Stimulated activated CD4-positive, alpha-beta T cell treated with anti-CD3 and anti-CD28 coated beads, TNF-alpha, amount 100 ng/mL, for 48 hours (primary cell): ENCODE measurements around the gene RBMX2.
"Not testable (repeated sequence)": the region's sequence is repeated elsewhere in the genome, so short reads cannot be mapped to it uniquely, and the experiment has no call there.

Experiments
- DNase-seq, 3 donors: peaks; one replicate each; pipeline ENCODE4 v3.0.0-alpha.2; 2020; ENCODE audit warnings: low read depth in 3 of 3

Gene RBMX2, protein sequence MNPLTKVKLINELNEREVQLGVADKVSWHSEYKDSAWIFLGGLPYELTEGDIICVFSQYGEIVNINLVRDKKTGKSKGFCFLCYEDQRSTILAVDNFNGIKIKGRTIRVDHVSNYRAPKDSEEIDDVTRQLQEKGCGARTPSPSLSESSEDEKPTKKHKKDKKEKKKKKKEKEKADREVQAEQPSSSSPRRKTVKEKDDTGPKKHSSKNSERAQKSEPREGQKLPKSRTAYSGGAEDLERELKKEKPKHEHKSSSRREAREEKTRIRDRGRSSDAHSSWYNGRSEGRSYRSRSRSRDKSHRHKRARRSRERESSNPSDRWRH

DNA sequence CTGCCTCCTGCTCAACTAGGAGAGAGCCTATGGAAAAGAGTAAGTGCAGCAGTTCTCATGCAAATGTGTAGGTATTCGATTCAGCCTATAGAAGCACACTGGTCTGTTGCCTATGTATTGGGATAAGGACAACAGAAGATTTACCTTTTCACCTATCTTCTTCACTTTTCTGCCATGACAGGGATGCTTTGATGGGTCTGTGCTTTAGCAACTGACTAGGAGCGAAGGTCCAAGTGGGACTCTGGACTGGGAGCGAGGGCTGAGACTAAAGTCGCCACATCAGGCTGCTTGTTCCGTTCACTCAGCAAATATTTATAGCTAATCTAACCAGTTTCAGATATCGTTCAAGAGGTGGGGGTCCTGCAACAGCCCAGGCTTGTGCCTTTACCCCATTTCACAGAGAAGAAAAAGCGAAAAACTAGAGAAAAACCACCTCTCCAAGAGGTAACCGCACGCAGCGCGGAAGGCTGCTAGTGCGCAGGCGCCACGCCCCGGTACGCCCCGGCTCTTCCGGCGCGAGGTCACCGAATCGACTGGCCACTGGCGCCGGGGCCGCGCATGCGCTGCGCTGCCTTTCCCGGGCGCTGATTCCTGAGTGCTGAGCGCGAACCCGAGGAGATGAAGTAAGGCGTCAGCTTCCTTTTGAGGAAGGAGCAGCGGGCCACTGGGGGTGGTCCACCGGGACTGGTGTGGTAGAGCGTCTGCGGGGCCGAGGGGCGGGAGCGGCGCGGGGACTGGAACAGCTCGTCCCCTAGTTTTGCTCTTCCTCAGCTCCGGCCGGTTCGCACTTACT lies at the start of gene RBMX2:
Gene RBMX2 (plus strand): TSS at position 573 of the 793 bp plus-strand sequence. CDS start 46 bp downstream, at position 619.
- DNase-seq: peak; percentile 21 to 50 (median 34)

DNA sequence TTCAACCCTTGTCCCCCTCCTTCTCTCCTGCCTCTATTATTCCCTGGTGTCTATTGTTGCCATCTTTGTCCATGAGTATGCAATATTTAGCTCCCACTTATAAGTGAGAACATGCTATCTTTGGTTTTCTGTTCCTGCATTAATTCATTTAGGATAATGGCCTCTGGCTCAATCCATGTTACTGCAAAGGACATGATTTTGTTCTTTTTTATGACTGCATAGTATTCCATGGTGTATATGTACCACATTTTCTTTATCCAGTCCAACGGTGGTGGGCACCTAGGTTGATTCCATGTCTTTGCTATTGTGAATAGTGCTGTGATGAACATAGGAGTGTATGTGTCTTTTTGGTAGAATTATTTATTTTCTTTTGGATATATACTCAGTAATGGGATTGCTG lies 49.7 kb upstream of the RBMX2 start:
- not testable (repeated sequence) for DNase-seq

DNA sequence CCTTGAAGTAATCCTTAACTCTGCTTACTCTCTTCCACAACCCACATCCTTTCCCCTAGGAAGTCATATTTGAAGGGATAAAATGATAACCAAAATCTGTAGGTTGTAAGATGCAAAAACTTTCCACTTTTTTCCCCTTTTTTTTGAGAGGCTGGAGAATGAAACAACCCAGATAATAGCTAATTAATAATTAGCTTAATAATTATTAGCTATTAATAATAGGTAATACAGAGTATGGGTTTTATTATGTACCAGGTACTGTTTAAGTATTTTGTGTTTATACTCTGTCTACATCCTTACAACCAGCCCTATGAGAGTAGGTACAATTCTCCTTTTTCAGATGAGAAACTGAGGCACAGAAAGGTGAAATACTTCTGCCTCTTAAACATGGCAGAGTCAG lies 25.7 kb upstream of the RBMX2 start:
- DNase-seq: no peak

DNA sequence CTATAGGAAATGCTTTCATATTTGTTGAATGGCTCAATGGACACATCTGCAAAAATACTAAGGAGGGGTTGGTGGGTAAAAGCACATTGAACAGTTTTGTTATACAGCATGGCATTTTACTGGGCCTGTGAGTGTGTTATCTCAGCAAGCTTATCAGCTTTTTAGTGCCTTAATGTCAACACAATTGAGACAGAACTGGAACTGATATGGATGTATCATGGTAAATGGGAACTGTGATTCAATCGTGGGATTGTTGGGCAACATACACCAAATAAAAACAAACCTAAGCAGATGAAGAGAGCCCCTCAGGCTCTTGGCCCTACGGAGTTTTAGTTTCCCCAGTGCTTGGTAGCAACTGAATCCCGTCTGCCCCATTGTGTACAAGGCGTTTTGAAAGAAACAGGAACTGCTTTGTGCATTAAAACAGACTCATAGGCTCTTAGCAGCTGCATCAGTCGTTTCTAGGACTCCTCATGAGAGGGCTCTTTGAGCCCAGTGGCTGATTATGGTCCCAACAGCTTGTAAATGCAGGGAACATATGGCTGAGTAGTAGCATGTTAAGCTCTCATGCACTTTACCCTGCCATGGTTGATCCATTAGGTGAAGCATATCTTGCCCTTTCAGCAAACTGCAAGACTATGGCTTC lies 23.6 kb upstream of the RBMX2 start:
- DNase-seq: no peak

DNA sequence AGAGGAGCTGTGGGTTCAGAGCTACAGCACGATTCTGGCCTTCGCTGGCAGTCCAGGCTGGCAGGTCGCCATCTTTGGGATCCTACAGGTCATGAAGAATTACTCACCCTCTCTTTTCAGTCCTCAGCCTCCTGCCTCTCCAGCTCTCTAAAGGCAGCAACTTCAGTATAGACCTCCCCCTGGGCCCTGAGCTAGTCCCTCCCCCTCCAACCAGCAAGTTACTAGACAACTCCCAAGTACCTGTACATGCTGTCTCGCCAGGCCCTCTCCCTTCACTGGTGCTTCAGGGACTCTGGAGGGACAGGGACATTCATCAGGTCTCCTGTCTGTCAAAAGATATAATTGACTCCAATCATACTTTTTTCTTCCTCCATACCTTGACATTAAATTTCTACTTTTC lies 16.3 kb upstream of the RBMX2 start, which contains the start of gene GPR119:
Gene GPR119 (minus strand): TSS at position 155 of the 400 bp plus-strand sequence. CDS start 227 bp downstream, outside the sequence.
- no peak for DNase-seq

DNA sequence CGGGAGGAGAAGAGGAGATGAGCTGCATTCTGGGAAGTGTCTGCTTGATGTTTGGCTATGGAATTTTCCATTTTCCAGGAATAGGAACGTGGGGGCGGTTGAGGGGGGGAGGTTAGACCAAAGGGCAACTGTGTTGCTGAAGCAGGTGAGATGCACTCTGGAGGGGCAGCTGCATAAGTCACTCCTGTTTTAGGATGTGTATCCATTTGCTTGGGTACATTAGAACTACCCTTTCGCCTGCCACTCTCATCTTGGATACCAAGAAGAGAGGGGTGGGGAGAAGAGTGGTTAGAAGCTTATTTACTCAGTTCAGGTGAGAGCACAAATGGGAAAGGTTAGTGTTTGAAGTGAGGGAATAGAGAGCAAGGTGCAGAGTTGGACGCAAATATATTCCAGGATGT lies 15.4 kb upstream of the RBMX2 start:
- no peak for DNase-seq

DNA sequence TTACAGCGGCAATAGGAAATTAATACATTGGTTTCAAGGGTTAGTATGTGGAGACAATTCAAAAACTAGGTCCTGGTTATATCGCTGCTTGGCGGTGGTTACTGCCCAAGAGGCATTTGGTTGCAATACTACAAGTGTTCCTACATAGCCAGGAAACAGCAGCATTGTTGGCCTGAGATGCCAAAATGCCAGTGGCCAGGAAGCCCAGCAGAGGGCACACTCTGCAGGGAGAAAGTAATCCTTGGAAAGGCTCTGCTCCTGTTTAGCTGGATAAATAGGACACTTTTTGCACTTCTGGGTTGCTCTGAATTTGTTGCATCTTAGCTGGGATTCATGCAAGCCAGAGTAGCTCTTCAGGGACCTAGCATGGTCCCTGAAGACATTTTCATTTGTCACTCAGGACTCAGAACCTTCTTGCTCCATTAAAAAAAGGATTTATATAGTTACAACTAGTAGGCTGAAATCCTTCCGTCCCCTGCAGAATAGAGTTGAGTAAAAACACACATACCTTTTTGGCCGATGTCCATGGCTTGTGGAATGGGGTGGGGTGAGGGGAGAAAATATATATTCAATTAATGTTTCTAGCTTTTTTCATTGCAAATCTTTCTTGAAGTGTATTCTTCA lies 8.2 kb upstream of the RBMX2 start:
- DNase-seq: no peak

GRCh38 chrX:130395341-130395740 lies 6.4 kb upstream of the RBMX2 start:
- DNase-seq: no peak

DNA sequence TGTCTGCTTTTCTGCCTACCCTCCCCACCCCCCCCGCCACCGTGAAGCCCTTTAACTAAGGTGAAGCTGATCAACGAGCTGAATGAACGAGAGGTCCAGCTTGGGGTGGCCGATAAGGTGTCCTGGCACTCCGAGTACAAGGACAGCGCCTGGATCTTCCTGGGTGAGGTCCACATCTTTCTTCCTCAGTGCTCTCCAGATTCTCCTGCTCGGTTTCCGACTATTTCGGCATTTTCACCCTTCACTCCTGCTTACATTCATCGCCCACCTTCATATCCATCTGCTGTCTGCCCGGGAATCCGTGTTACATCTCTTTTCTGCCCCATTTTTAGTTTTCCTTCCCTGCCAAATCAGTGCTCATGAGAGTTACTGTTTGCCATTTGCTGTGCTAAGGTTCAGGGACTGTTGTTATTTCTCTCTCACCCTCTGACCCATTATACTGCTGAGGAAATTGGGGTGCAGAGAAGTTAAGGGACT lies 459 bp downstream of the RBMX2 start:
- no peak for DNase-seq

DNA sequence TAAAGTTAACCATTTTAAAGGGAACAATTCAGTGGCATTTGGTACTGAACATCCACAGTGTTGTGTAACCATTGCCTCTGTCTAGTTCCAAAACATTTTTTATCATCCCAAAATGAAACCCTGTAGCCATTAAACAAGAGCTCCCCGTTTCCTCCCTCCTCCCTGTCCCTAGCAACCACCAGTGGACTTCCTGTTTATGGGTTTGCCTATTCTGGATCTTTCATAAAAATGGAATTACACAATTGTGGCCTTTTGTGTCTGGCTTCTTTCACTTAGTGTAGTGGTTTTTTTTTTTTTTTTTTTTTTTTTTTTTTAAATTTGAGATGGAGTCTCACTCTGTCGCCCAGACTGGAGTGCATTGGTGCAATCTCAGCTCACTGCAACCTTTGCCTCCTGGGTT lies 11.6 kb downstream of the RBMX2 start:
- no peak for DNase-seq

GRCh38 chrX:130414800-130415199 lies 13.0 kb downstream of the RBMX2 start:
- DNase-seq: no peak

GRCh38 chrX:130415201-130415600 lies 13.4 kb downstream of the RBMX2 start:
- no peak for DNase-seq

DNA sequence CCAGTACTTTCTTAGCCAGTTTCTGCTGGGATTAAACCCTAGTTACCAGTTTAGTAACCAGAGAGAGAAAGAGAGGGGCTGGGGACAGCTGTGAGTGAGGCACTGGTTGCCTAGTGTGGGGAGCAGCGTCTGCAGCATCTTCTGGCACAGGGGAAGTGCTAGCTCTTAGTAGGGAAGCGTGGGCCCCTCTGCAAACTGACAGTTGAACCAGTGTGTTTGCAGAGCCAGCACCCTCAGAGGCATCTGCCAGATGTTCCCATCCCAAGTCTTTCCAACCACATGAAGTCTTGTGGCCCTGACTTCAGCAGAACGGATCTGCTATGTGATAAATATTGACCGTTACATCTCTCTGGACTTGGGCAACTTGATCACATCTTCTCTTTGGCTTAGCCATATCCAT lies 15.0 kb downstream of the RBMX2 start:
- no peak for DNase-seq

DNA sequence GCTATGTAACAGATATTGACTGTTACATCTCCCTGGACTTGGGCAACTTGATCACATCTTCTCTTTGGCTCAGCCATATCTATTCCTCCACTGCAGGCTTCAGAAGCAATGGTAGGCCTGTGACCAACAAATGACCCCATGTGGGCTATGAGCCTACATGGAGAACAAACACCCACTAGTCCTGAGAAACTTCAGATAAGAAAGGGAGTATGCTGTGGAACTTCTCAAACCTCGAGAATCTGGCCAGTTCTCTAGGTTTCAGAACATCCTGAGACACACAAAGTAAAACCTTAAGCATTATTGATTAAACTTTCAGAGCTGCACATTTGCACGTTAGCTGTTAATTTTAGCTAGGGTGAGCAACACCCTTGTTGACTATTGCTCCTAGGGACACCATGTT lies 16.3 kb downstream of the RBMX2 start:
- DNase-seq: no peak

GRCh38 chrX:130418740-130419139 lies 17.0 kb downstream of the RBMX2 start:
- DNase-seq: no peak

DNA sequence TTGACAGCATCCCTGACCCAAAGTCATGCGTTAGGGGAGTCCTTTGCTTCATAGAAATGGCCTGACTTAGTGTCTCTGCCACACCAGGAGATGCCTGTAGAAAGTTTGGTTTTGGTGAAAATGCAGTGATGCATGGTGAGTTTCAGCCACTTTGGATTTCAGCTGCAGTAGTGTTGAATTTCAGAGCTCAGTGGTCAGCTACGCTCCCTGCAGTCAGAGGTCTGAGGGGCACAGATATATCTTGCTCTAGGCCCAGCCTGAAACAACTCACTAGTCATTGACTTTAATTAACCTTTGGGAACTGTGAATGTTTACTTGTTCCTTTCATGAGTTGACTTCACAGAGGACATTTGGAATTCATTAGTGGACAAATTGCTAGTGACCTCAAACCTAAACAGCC lies 17.5 kb downstream of the RBMX2 start:
- DNase-seq: no peak

DNA sequence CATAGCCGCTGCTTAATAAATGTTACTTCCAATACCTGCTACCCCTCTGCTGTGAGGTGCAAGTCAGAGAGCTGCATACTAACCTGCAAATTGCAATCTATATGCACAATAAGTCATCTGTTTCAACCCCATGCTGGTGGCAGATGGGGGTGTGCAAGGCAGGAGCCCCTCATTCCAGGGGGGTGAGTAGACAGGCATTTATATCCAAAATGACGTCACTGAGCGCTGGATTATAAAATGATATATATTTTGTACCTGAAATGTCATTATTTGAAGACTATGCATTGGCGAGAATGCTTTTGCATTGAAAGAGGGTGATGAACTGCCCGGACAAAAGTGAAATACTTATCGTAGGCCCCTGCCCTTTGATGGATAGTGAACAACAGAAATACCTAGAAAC lies 24.7 kb downstream of the RBMX2 start:
- no peak for DNase-seq

DNA sequence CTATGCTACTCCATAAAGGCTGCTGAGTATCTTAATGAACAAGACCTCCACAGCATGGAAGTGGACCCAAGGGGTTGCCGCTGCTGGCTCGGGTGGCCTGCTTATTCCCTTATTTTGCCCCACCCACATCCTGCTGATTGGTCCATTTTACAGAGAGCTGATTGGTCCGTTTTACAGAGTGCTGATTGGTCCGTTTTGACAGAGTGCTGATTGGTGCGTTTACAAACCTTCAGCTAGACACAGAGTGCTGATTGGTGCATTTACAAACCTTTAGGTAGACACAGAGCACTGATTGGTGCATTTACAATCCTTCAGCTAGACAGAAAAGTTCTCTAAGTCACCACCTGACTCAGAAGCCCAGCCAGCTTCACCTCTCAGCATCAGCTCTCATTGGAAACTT lies 27.4 kb downstream of the RBMX2 start:
- DNase-seq: not testable (repeated sequence)

DNA sequence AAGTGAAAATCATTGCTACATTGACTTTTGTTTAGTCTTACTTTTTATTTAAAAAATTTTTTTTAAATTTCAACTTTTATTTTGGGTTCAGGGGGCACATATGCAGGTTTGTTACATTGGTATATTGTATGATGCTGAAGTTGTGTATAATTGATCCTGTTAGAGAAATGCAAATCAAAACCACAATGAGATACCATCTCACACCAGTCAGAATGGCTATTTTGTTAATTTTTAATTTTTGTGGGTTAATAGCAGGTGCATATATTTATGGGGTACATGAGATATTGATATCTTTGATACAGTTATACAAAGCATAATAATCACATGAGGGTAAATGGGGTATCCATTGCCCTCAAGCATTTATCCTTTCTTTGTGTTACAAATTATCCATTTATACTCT lies 34.1 kb downstream of the RBMX2 start:
- no peak for DNase-seq

GRCh38 chrX:130437996-130438395 lies 36.2 kb downstream of the RBMX2 start:
- DNase-seq: not testable (repeated sequence)

DNA sequence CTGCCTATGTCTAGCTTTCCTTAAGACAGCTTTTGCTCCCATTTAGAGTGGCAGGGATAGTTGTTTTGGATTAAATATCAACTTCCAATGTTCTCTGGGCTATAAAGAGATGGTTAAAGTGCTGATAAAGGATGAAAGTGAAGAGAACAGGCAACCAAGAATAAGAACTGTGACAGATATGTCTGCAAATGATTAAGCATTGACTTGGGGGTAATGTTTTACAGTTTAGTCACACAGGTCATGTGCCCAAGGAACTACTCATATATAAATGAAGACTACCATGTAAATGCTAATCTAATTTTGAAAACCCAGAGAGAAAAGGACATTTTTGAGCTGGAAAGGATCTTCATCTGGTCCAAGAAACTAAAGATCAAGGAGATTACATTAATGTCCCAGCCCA lies 42.1 kb downstream of the RBMX2 start:
- DNase-seq: no peak
